ENCODE results near the gene PRM2.

The PRM2 gene

DNA sequence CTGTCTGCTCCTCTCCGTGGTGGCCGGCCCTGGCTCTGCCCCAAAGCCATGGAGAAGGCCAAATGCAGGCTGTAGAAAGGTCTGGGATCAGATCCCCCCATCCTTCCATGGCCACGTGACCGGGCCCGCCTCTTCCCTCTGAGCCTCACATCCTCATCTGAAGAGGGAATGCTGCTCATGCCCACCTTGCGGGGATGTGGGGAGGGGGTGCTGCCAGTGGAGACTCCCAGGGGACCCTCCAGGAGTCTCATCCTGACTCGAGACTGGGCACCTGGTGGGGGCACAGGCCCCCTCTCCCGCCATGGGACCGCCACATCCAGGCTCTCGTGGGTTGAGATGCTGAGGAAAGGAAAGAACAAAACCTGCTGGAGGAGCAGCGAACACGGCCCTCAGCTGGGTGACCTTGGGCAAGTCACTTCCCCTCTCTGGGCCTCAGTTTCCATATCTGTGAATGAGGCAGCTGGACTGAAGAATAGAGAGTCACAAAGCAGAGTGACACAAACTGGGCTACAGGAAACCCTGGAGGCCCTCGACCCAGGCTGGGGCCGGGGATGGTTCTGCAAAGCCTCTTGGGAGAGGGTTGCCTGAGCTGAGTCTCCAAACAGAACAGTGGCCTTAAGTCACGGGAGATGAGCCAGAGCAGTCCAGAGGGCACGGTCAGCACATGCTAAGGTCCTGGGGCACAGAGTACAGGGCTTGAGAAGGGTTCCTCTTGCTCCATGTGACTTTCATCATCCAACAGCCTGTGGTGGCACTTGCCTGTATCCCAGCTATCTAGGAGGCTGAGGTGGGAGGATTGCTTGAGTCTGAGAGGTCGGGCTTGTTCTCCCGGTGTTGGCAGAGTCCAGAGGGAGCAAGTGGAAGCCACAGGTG lies 50.4 kb downstream of the PRM2 start:
- DNase-seq (ENCODE audit: low spot score) = no peak
